LHCN-M2 (cell line): ENCODE results near the gene GSTP1. TPM values are rescaled to one million over a fixed set of nuclear protein-coding genes. Genes with fewer than 3 reads are reported as not detected.

Experiments
- DNase-seq: peaks from one replicate; pipeline ENCODE4 v3.0.0-alpha.2; 2012; ENCODE audit warnings: low read depth
- total RNA-seq: library from RNA; depleted of rRNA; stranded (reverse); fragments of >200 nt; gene quantifications from 2 replicates; pipeline ENCODE4 v1.2.3, GENCODE V29; 2014; rRNA removed

GSTP1 gene
- total RNA-seq, 1 experiment from 2014 or later = 608 TPM

DNA sequence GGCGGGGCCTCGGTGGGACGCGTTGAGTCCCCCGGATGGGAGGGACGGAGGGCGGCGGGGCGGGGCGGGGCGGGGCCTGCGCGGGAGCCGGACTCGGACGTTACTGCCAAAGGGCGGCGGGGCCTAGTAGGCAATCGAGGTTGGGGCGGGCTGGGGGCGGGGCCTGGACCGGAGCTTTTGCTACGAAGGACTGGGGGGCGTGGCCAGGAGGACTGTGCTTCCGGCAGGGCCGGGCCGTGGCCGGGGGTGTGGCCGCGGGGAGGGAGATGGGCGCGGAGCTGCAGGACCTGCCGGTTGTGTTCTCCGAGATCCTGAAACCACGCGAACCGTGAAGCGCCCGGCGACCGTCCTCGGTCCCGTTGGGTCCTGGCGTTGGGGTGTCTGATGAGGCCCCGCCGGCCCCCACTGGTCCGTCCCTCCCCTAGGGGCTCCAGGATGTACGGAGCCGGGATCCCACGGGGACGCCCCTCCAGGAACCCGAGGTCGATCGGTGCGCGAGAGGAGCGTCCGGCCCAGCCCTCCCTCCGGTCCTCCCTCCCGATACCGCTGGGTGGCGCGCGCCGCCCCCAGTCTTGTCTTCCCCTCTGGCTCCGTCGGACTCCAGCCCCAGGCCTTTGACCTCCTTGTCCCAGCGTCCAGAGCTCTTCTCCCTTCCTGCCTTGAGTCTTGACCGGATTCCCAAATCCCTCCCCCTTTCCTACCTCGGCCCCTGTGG is 46.8 kb downstream of the GSTP1 start:
- peak; percentile 91 for DNase-seq

DNA sequence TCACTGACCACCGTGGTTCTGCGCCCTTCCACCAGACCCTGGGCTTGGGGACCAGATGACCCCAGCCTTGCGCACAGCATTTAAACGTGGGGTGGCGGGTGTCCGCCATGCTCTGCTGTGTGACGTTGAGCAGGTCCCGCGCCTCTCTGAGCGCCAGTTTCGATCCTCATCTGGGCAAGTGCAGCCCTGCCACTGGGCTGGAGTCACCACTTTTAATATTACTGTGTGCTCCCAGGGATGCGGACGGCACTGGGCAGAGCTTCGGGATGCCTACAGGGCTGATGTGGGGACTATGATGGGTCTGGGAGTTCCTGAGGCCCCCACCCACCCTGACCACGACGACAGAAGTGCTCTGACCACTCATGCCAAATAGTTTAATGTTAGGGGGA is 47.3 kb downstream of the GSTP1 start:
- no peak for DNase-seq

DNA sequence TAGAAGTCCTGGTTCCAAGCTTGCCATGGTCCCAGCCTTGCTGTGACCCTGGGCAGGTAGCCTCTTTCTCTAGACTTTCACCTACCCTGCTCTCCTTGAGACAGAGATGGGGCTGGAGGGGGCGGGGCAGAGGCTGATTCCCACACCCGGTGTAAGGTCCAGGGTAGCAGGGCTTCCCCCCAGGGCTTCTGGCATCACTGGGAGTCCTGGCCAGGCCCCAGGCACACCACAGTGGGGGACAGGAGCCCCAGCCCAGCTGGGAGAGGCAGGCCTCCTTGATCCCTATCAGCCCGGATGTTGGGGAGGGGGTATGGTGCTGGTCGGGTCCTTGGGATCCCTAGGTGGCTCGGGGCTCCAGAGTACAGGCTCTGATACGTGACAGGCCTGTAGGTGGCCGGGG is 47.8 kb downstream of the GSTP1 start:
- DNase-seq = no peak

DNA sequence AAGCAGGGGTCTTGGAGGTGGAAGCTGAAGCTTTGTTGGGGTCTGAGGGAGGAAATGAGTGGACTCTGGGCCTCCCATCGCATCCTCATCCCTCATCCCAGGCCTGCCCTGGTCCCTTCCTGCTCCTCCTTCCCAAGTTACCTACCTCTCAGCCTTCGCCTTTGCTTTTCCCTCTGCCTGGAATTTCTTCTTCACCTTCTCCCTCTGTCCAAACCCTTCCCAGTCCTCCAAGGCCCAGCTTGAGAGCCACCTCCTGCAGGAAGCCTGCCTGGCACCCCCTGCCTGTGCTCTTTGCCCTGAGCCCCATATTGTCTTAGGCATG is 48.2 kb downstream of the GSTP1 start:
- DNase-seq = no peak

DNA sequence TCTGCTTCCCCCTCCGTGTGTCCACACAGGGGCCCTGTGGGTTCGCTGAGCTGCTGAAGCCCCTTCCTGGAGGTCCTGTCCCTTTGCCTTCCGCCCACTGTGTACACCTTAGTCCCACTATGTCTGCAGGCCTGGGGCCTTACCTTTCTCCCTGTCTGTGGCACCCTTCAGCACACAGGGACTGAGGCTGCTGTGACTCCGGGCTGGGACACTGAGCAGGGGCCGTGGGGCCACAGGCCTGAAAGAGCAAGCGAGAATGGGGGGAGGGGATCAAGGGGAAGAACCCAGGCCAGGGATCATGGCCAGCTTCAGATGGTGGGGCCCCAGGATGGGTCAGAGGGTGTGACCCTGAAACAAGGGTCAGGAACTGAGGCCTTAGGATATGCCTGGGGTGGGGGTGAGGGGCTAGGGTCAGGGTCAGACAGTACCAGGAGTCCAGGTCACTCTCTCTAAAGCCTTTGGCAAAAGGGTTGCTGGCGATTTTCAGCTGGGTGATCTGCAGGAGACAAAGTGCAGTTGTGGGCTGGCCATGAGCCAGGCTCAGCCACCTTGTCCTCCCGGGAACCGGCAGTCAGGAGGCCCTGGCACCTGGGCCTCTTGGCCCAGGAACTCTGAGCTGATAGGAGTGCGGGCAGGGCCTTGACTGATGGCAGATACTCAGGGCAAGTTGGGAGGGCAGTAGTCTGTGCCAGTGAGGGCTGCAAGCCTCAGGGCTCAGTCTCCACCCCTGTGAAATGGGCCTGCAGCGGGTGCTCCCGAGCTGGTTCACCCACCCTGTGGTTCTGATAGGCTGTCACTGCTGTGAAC is 48.8 kb downstream of the GSTP1 start:
- DNase-seq = no peak

DNA sequence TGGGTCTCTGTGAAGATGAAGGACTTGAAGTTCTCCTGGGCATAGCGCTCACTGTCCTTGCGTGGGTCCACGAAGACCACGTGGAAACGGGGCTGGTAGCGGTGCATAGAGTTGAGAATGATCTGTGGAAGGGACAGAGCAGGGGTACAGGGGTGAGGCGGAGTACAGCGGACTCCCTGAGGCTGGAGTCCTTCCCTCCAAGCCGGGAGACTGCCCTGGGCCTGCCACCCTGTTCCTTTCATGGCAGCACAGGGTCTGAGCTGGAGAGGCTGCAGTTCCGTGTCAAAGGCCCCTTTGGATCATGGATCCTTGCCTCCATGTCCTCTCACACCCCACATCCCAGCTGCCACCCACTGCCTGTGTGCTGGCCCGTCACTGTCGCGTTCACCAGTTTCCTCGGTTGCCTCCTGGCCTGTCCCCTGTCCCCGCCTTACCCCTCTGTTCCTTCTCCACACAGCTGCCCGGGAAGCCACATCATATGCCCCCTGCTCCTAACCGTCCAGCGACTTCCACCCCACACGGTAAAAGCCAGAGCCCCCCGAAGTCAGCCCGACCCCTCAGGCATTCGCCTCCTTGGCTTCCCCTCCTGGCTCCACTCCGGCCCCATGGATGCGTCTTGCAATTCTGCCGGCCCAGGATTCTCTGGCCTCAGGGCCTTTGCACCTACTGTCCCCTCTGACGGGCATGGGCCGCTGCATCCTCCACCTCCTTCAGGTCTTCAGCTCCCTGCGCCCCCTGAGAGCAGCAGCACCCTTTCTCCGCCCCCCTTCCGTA is 49.6 kb downstream of the GSTP1 start:
- no peak for DNase-seq

DNA sequence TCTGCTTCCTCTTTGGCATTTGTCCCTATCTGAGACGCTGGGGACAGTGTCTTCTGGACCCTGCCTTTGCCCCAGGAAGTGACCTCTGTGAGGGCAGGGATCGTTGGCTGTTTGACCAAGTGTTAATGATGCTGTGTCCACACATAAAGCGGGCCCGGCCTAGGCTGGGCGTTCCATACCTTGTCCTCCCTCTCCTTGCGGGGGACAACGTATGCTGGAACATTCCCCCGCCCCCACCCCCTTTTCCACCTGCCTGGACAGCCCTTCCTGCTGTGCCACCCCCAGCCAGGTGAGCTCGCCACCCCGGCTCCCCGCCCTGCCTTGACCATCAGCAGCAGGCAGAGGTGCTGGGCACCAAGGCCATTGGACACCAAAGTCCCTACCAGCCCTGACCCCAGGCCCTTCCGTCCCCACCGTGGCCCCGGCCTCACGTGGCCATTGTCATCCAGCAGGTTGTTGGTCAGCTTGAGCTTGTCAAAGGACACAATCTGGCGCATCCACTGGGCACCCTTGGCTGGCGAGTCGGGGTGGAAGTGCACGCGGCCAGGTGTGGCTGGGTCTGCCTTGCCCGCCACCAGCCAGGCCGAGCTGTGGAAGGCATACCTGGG is 50.2 kb downstream of the GSTP1 start:
- DNase-seq = no peak

DNA sequence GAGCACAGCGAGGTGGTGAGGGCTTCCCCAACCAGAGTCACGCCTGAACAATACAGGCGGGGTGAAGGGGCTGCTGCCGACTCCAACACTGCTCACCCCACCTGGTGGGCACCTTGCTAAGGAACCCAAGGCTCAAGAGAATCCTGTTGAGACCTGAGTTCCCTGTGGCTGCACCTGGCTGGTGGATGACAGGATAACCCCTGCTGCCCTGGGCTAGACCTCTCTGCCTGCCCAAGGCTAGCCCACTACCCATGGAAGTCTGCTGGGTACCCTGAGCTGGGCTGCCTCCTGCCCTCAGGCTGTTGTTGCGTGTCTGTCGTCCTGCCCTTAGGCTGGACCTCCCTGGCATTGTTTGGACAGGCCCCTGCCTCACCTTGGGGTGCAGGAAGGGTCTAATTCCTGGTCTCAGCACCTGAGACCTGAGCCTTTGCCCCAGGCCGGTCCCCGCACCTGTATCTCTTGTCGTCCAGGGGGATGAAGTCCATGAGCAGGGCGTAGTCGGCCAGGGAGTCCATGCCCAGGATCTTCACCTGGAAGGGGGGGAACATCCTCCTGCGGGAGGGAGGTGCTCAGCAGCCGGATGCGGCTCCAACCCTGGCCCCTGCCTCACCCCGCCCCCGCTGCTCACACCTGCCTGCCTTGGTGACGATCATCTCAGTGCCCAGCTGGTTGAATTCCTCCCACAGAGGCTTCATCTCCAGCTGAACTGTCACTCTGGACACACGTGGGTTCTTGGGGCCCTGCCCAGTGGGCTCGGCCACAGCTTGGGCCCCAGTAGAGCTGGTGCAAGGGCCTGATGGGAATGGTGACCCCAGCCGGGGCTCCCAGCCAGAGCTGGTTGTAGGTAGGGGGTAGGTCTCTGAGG is 51.0 kb downstream of the GSTP1 start:
- DNase-seq = no peak

DNA sequence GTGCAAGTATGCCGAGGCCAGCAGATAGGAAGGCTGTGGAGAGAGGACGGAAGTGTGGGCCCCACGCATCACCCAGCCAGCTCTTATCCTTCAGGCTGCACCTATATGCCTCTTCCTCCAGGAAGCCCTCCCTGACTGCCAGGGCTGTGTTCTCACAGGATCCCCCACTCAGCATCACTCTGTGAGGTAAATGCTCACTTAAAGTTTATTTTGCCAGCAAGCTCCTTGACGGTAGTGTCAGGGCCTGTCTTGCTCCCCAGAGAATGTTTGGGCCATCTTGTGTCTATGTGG is 51.6 kb downstream of the GSTP1 start:
- no peak for DNase-seq

Other genes with a start within 250 kb of the GSTP1 start
- 114 and 138 TPM in 2 replicates for gene POLD4, start 230.3 kb upstream of the GSTP1 start, total RNA-seq
- 16.1 and 19.8 TPM in 2 replicates for gene CLCF1, start 210.2 kb upstream of the GSTP1 start, total RNA-seq
- gene RAD9A, start 191.8 kb upstream of the GSTP1 start, total RNA-seq = 6.7 and 12.3 TPM in 2 replicates
- 239 and 247 TPM in 2 replicates for gene PPP1CA, start 182.0 kb upstream of the GSTP1 start, total RNA-seq
- not detected in 2 replicates for gene TBC1D10C, start 179.7 kb upstream of the GSTP1 start, total RNA-seq
- 0.32 and 0.40 TPM in 2 replicates for gene CARNS1, start 168.1 kb upstream of the GSTP1 start, total RNA-seq
- 56.1 and 83.8 TPM in 2 replicates for gene RPS6KB2, start 155.3 kb upstream of the GSTP1 start, total RNA-seq
- 0.38 and 0.75 TPM in 2 replicates for gene PTPRCAP, start 146.1 kb upstream of the GSTP1 start, total RNA-seq
- gene CORO1B, start 140.3 kb upstream of the GSTP1 start, total RNA-seq = 85.9 and 105 TPM in 2 replicates
- gene GPR152, start 131.1 kb upstream of the GSTP1 start, total RNA-seq = not detected in 2 replicates
- gene CABP4, start 128.5 kb upstream of the GSTP1 start, total RNA-seq = 1.2 and 3.1 TPM in 2 replicates
- 45.6 and 47.5 TPM in 2 replicates for gene TMEM134, start 114.6 kb upstream of the GSTP1 start, total RNA-seq
- 73.5 and 78.2 TPM in 2 replicates for gene AIP, start 100.8 kb upstream of the GSTP1 start, total RNA-seq
- gene PITPNM1, start 78.4 kb upstream of the GSTP1 start, total RNA-seq = 34.5 and 41.2 TPM in 2 replicates
- gene CDK2AP2, start 75.7 kb upstream of the GSTP1 start, total RNA-seq = 31.9 and 34.0 TPM in 2 replicates
- gene CABP2, start 60.4 kb upstream of the GSTP1 start, total RNA-seq = not detected in 2 replicates
- gene NDUFV1, start 23.1 kb downstream of the GSTP1 start, total RNA-seq = 192 and 232 TPM in 2 replicates
- 7.5 and 19.8 TPM in 2 replicates for gene NUDT8, start 46.1 kb downstream of the GSTP1 start, total RNA-seq
- not detected in 2 replicates for gene TBX10, start 56.0 kb downstream of the GSTP1 start, total RNA-seq
- 0.23 TPM in 1 of 2 replicates, not detected in the other for gene ACY3, start 66.9 kb downstream of the GSTP1 start, total RNA-seq
- gene ALDH3B2, start 90.8 kb downstream of the GSTP1 start, total RNA-seq = not detected in 2 replicates